HG02840 (cell line): Measurements from ENCODE around the gene EXOSC3.
A peak's percentile ranks its signal among the peaks of the same experiment; 100 is the strongest.
"Not testable (repeated sequence)": the region's sequence is repeated elsewhere in the genome, so short reads cannot be mapped to it uniquely, and the experiment has no call there.

ENCODE experiments used
- ATAC-seq: cut with Tn5 transposase; IDR thresholded peaks from one replicate; pipeline ENCODE4 v1.9.1; 2021; ENCODE audit warnings: mild to moderate bottlenecking, moderate library complexity, moderate number of reproducible peaks; ENCODE audit not compliant: unreplicated experiment, low FRiP score

EXOSC3 gene

DNA sequence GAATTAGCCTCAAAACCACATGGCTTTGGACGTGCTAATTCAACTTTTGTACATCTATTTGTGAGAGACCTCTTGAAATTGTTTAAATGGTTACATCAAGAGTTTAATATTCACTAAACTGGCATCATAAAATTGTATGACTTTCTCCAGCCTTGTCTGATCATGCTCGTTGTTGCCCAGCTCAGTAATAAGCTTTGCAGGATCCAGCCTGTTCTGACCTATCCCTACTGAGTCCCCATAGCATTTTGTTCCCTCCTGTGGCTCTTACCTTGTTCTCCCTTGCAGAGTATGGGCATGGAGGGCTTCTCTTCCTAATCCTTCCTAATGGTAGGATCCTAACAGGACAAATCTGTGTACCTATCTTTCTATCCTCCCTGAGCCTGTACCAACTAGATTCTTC lies 6.3 kb downstream of the EXOSC3 start:
- ATAC-seq: no peak

- no peak for ATAC-seq
Observed at GRCh38 chr9:37776328-37776727, 8.5 kb downstream of the EXOSC3 start.

DNA sequence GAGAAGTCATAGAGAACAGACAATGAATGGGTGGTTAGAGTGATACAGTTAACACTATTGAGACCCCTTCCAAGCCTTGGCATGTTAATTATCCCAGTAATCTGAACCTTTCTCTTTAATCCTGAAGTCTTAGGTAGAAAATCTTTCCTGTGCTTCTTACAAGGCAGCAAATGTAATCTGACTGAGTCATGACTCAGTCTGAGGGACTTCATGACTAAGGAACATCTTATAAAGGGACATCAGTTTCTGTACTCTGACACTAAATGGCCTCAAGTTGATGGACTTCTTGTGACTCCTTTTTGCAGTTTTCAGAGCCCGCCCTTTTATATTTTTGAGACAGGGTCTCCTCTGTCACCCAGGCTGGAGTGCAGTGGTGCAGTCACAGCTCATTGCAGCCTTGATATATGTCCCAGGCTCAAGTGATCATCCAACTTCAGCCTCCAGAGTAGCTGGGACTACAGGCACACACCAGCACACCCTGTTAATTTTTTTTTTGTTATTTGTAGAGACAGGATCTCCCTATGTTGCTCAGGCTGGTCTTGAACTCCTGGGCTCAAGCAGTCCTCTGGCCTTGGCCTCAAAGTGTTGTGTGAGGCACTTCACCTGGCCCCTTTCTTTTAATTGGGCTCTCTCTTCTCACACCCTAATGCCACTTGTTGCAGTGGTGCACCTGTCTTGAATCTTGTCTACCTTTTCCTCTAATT lies 9.5 kb downstream of the EXOSC3 start:
- ATAC-seq: no peak

GRCh38 chr9:37769995-37770394 lies 14.9 kb downstream of the EXOSC3 start:
- ATAC-seq: no peak

DNA sequence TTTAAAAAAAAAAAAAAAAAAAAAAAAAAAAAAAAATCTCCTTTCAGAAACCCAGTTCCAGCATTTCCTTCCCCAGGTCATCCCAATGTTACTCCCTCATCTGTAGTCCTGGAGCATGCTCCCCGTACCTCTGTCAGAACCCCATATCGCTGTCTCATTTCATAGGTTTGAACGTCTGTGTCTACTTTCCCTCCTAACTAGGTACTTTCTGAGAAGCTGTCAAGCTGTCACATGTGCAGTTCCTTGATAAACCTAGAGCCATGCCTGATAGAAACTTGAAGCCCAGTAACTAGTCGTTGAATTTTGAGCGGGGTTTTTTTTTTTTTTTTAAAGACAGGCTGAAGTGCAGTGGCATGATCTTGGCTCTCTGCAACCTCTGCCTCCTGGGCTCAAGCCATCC lies 15.6 kb downstream of the EXOSC3 start:
- no peak for ATAC-seq

GRCh38 chr9:37765263-37765662 lies 19.6 kb downstream of the EXOSC3 start:
- not testable (repeated sequence) for ATAC-seq

GRCh38 chr9:37761511-37761910 lies 23.4 kb downstream of the EXOSC3 start:
- ATAC-seq: no peak

- ATAC-seq: no peak
Observed at GRCh38 chr9:37760416-37761161, 24.3 kb downstream of the EXOSC3 start.

DNA sequence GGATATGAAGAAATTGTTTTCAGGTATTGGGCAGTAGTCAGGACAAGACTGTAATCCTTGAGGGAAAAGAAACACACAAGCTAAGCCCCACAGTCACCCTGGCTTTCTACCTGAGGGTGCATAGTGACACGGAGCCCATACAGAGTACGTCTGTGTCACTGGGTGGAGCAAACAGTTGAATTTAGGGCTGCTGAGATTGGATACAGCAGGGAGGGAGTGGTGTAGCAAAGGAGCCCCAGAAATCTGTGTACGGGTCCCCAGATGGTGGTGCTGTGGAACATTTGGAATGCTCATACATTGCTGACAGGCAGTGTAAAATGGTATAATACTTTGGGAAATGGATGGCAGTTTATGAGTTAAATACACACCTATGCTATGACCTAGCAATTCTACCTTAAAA lies 26.1 kb downstream of the EXOSC3 start:
- no peak for ATAC-seq

DNA sequence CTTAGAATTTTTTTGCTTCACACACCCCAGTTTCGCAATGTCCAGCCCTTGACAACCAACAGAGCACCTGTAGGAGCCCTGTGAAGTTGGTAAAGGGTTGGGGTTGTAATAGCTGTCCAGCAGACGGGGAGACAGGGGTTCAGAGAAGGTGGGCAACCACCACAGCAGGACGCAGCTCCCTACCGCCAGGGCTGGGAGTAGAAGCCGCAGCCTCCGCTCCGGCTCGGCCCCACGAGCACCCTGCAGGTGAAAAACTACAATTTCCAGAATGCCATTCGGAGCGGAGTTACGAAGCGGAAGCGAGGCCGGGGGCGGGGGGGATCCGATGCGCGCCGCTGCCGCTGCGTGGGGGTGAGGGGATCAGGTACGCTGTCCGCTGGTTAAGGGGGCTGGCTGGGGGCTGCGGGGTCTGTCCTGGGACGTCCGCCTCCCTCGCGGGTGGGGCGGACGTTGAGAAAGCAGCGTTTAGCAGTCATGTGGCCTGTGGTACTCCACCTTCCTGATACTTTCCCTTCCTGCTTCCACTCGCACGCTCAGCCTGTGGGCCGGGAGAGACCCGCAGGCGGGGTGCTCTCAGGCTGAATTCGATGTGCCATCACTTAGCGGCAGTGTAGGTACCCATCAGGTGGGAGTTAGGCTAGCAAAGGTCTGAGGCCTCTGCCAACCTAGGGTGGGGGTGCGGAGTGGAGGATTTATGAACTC lies 31.2 kb downstream of the EXOSC3 start, which contains the start of gene TRMT10B:
TRMT10B (plus strand) TSS at position 317 of the 702 bp plus-strand sequence. CDS start 8,127 bp downstream, outside the sequence.
- ATAC-seq: peak; percentile 81

- ATAC-seq: no peak
Observed at GRCh38 chr9:37752642-37753488, 32.0 kb downstream of the EXOSC3 start.

DNA sequence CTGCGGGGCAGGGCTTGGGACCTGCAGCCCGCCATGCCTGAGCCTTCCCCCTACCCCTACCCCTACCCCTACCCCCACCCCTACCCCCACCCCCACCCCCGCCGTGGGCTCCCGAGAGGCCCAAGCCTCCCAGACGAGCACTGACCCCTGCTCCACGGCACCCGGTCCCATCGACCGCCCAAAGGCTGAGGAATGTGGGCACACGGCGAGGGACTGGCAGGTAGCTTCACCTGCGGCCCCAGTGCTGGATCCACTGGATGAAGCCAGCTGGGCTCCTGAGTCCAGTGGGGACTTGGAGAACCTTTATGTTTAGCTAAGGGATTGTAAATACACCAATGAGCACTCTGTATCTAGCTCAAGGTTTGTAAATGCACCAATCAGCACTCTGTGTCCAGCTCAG lies 32.8 kb downstream of the EXOSC3 start:
- ATAC-seq: not testable (repeated sequence)

- ATAC-seq: not testable (repeated sequence)
Observed at GRCh38 chr9:37751704-37752103, 33.2 kb downstream of the EXOSC3 start.

DNA sequence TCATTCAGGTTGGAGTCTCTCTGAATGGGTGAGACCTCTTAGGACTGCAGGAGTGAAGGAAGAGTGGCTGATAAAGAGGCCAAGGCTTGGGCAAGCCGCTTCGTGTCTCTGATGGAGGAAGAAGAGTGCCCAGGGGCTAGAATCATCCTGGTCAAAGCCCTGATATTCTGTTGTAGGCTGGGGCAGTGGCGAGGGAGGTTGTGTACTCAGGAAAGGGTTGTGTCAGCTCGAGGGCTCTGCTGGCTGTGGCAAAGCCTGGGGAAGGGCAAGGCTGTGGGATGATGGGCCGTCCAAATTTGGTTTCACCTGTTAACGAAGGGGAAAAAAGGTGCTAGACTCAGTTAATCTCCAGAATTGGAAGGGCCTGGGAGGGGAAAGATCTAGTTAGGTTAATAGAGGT lies 33.7 kb downstream of the EXOSC3 start:
- ATAC-seq: no peak

GRCh38 chr9:37749129-37749528 lies 35.7 kb downstream of the EXOSC3 start:
- ATAC-seq: no peak

DNA sequence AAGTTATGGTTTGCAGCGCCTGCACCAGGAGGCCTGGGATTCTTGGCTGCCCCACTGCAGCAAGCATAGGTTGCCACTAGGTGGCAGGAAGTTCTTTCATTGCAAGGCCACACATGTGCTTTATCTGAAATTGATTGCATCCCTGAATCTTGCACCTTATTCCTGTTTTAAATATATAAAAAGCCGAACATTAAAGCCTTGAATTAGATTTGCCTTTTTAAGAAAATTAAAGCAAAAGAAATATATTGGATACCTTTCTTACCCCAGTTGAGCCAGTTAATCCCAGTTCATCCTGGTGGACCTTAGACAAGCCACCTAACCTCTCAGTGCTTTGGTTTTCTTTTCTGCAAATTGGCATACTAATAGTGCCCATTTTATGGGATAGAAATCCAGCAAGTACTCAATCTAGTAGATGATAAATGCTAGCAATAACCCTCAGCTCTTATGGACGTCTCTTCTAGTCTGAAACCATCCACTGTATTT lies 37.6 kb downstream of the EXOSC3 start:
- no peak for ATAC-seq

- no peak for ATAC-seq
Observed at GRCh38 chr9:37746448-37747270, 38.2 kb downstream of the EXOSC3 start.

- no peak for ATAC-seq
Observed at GRCh38 chr9:37745970-37746369, 38.9 kb downstream of the EXOSC3 start.

DNA sequence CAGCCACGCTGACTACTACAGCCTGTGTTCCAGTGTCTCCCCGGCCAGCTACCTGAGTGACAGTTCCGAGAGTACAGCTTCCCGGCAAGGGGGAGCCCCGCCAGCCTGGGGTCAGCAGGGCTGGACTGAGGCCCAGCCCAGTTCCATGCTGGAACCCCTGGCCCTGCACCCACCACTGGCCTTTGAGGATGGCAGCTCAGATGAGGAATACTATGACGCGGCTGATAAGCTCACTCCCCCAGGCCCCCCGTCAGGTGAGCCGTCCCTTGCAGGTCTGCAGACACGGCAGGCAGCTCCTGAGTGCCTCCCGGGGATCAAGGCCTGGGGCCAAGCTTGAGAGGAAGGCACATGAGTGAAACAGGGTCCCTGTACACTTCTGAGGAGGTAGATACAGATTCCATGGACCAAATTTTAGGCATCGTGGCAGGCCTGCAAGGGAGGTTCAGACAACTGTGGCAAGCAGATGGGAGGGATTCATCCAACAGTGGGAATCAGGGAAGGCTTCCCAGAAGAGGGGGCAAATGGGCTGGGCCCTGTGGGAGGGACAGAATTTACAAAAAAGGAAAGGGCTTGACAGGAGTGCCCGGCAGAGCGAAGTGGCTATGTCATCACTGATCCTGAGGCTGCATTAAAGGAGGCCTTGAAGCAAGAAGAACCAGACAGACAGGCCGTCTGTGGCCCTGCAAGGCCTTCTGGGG lies 44.1 kb downstream of the EXOSC3 start:
- no peak for ATAC-seq
